ENCODE data around the gene TPT1.
A peak's percentile ranks its signal among the peaks of the same experiment; 100 is the strongest.

The TPT1 gene

DNA sequence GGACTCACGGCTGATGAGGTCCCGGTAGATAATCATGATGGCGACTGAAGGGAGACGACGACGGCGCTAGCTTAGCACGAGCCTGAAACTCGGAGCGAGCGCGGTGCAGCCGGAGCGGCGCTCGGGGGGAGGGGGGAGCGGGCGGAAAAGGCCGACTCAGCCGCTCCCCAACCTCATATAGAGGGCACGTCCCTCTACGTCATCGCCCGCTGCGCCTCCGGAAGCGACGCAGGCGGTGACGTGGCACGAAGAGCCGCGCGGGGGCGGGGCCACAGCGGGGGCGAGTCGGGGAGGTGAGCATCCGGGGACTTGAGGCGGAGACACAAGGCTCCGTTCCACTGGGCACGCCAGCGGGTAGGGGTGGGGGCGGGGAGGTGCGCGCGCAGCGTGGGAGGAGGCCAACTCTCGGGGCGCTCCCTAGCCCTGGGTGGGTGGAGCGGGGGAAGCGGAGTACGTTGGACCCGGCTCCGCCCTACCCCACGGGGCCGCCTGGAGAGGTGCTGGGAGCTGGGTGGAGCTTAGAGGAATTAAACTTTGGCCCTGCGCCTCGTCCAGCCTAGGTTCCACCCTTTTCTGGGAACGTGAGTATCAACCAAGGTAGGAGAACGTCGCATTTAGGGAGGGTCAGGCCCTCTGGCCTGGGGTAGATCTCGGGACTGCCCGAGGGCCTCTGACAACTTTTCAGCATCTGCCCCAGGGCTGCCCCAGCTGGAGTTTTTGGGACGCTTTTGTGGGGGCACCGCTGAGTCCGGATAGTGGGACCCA is at the start of gene TPT1 (continued):
- TF ChIP-seq, protein P1, sequence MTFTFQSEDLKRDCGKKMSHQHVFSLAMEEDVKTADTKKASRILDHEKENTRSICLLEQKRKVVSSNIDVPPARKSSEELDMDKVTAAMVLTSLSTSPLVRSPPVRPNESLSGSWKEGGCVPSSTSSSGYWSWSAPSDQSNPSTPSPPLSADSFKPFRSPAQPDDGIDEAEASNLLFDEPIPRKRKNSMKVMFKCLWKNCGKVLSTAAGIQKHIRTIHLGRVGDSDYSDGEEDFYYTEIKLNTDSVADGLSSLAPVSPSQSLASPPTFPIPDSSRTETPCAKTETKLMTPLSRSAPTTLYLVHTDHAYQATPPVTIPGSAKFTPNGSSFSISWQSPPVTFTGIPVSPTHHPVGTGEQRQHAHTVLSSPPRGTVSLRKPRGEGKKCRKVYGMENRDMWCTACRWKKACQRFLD (tag by site-specific recombination; IDR thresholded peaks at IDR 0.05) = no peak
- TF ChIP-seq, protein P2, sequence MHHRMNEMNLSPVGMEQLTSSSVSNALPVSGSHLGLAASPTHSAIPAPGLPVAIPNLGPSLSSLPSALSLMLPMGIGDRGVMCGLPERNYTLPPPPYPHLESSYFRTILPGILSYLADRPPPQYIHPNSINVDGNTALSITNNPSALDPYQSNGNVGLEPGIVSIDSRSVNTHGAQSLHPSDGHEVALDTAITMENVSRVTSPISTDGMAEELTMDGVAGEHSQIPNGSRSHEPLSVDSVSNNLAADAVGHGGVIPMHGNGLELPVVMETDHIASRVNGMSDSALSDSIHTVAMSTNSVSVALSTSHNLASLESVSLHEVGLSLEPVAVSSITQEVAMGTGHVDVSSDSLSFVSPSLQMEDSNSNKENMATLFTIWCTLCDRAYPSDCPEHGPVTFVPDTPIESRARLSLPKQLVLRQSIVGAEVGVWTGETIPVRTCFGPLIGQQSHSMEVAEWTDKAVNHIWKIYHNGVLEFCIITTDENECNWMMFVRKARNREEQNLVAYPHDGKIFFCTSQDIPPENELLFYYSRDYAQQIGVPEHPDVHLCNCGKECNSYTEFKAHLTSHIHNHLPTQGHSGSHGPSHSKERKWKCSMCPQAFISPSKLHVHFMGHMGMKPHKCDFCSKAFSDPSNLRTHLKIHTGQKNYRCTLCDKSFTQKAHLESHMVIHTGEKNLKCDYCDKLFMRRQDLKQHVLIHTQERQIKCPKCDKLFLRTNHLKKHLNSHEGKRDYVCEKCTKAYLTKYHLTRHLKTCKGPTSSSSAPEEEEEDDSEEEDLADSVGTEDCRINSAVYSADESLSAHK (tag by site-specific recombination; IDR thresholded peaks at IDR 0.05) = no peak; the same call in 1 of the 2 replicates
- TF ChIP-seq, protein P3, sequence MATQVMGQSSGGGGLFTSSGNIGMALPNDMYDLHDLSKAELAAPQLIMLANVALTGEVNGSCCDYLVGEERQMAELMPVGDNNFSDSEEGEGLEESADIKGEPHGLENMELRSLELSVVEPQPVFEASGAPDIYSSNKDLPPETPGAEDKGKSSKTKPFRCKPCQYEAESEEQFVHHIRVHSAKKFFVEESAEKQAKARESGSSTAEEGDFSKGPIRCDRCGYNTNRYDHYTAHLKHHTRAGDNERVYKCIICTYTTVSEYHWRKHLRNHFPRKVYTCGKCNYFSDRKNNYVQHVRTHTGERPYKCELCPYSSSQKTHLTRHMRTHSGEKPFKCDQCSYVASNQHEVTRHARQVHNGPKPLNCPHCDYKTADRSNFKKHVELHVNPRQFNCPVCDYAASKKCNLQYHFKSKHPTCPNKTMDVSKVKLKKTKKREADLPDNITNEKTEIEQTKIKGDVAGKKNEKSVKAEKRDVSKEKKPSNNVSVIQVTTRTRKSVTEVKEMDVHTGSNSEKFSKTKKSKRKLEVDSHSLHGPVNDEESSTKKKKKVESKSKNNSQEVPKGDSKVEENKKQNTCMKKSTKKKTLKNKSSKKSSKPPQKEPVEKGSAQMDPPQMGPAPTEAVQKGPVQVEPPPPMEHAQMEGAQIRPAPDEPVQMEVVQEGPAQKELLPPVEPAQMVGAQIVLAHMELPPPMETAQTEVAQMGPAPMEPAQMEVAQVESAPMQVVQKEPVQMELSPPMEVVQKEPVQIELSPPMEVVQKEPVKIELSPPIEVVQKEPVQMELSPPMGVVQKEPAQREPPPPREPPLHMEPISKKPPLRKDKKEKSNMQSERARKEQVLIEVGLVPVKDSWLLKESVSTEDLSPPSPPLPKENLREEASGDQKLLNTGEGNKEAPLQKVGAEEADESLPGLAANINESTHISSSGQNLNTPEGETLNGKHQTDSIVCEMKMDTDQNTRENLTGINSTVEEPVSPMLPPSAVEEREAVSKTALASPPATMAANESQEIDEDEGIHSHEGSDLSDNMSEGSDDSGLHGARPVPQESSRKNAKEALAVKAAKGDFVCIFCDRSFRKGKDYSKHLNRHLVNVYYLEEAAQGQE (tag by site-specific recombination; IDR thresholded peaks at IDR 0.05) = no peak
- TF ChIP-seq, protein P4, sequence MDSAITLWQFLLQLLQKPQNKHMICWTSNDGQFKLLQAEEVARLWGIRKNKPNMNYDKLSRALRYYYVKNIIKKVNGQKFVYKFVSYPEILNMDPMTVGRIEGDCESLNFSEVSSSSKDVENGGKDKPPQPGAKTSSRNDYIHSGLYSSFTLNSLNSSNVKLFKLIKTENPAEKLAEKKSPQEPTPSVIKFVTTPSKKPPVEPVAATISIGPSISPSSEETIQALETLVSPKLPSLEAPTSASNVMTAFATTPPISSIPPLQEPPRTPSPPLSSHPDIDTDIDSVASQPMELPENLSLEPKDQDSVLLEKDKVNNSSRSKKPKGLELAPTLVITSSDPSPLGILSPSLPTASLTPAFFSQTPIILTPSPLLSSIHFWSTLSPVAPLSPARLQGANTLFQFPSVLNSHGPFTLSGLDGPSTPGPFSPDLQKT (IDR thresholded peaks at IDR 0.05; ENCODE audit: borderline replicate concordance, low read depth, low read length) = no peak
- TF ChIP-seq ZNF184 (tag by site-specific recombination; IDR thresholded peaks at IDR 0.05) (no peak), ZNF670 (tag by site-specific recombination; IDR thresholded peaks at IDR 0.05; ENCODE audit: low read depth) (no peak), RBAK (tag by site-specific recombination; IDR thresholded peaks at IDR 0.05) (no peak), MYNN (tag by site-specific recombination; IDR thresholded peaks at IDR 0.05; ENCODE audit: borderline replicate concordance) (no peak), BCL6B (tag by site-specific recombination; IDR thresholded peaks at IDR 0.05) (no peak), HOXA7 (CRISPR knock-in tag; IDR thresholded peaks at IDR 0.05; ENCODE audit: borderline replicate concordance) (no peak), MZF1 (tag by site-specific recombination; IDR thresholded peaks at IDR 0.05; ENCODE audit: borderline replicate concordance) (no peak), ZSCAN30 (tag by site-specific recombination; IDR thresholded peaks at IDR 0.05) (0 out of 2 replicates have a peak, but pooled peaks have one; percentile 22), ZNF76 (tag by site-specific recombination; IDR thresholded peaks at IDR 0.05; ENCODE audit: borderline replicate concordance, low read depth) (no peak), TCF7L2 (IDR thresholded peaks at IDR 0.05; ENCODE audit: borderline replicate concordance, low read depth, low read length) (no peak), ZNF768 (tag by site-specific recombination; IDR thresholded peaks at IDR 0.05) (no peak), ZFHX2 (tag by site-specific recombination; conservative IDR thresholded peaks at IDR 0.05) (peak; percentile 98), GLI4 (tag by site-specific recombination; IDR thresholded peaks at IDR 0.05) (no peak), ZNF398 (tag by site-specific recombination; IDR thresholded peaks at IDR 0.05) (no peak), ZNF701 (tag by site-specific recombination; IDR thresholded peaks at IDR 0.05) (no peak), ZNF624 (tag by site-specific recombination; IDR thresholded peaks at IDR 0.05) (no peak), ZNF664 (tag by site-specific recombination; IDR thresholded peaks at IDR 0.05) (no peak)
- TF ChIP-seq, protein P5, sequence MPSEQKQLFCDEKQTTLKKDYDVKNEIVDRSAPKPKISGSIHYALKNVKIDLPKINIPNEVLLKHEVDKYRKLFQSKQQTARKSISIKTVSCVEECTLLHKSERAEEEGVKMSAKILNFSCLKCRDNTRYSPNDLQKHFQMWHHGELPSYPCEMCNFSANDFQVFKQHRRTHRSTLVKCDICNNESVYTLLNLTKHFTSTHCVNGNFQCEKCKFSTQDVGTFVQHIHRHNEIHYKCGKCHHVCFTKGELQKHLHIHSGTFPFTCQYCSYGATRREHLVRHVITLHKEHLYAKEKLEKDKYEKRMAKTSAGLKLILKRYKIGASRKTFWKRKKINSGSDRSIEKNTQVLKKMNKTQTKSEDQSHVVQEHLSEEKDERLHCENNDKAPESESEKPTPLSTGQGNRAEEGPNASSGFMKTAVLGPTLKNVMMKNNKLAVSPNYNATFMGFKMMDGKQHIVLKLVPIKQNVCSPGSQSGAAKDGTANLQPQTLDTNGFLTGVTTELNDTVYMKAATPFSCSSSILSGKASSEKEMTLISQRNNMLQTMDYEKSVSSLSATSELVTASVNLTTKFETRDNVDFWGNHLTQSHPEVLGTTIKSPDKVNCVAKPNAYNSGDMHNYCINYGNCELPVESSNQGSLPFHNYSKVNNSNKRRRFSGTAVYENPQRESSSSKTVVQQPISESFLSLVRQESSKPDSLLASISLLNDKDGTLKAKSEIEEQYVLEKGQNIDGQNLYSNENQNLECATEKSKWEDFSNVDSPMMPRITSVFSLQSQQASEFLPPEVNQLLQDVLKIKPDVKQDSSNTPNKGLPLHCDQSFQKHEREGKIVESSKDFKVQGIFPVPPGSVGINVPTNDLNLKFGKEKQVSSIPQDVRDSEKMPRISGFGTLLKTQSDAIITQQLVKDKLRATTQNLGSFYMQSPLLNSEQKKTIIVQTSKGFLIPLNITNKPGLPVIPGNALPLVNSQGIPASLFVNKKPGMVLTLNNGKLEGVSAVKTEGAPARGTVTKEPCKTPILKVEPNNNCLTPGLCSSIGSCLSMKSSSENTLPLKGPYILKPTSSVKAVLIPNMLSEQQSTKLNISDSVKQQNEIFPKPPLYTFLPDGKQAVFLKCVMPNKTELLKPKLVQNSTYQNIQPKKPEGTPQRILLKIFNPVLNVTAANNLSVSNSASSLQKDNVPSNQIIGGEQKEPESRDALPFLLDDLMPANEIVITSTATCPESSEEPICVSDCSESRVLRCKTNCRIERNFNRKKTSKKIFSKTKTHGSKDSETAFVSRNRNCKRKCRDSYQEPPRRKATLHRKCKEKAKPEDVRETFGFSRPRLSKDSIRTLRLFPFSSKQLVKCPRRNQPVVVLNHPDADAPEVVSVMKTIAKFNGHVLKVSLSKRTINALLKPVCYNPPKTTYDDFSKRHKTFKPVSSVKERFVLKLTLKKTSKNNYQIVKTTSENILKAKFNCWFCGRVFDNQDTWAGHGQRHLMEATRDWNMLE (tag by site-specific recombination; conservative IDR thresholded peaks at IDR 0.05; ENCODE audit: low read depth) = no peak
